MCF 10A (cell line): ENCODE data around the gene FAHD1. TPM values are rescaled to one million over a fixed set of nuclear protein-coding genes. Genes with fewer than 3 reads are reported as not detected.

Source experiments
- BruUV-seq: library from RNA; stranded (reverse); fragments of 400-500 nt; replicated peaks from 2 replicates; lab custom pipeline; 2021; lab: Mats Ljungman, UMichigan
- CTCF ChIA-PET: fragments of 300-600 bp; sonication (Branson Sonifier 250); formaldehyde crosslinking; extraction: SDS; loops from one replicate; lab custom pipeline; 2021; ENCODE audit warnings: antibody characterized with exemption, inconsistent platforms; lab: Yijun Ruan, JAX
- POLR2A ChIA-PET: fragments of 300-600, 350-650 bp; sonication (Branson Sonifier 250); formaldehyde crosslinking; extraction: SDS; loops from one replicate; lab custom pipeline; 2020; ENCODE audit warnings: antibody characterized with exemption, inconsistent platforms; lab: Yijun Ruan, JAX
- DNase-seq: peaks from one replicate; pipeline ENCODE4 v3.0.0-alpha.2; 2018; ENCODE audit not compliant: unreplicated experiment
- H3K27ac Mint-ChIP-seq: one replicate; pipeline ENCODE4 v1.8.0; 2022; ENCODE audit warnings: mild to moderate bottlenecking, low read depth, mixed read lengths; ENCODE audit not compliant: unreplicated experiment
- H3K27me3 Mint-ChIP-seq: one replicate; pipeline ENCODE4 v1.8.0; 2022; ENCODE audit warnings: mixed read lengths; ENCODE audit not compliant: insufficient read depth, unreplicated experiment
- H3K36me3 Mint-ChIP-seq: one replicate; pipeline ENCODE4 v1.8.0; 2022; ENCODE audit warnings: mild to moderate bottlenecking, moderate library complexity, mixed read lengths; ENCODE audit not compliant: insufficient read depth, unreplicated experiment
- H3K4me1 Mint-ChIP-seq: one replicate; pipeline ENCODE4 v1.8.0; 2022; ENCODE audit warnings: mixed read lengths; ENCODE audit not compliant: insufficient read depth, unreplicated experiment
- H3K4me3 Mint-ChIP-seq: one replicate; pipeline ENCODE4 v1.8.0; 2022; ENCODE audit warnings: mild to moderate bottlenecking, moderate library complexity, mixed read lengths; ENCODE audit not compliant: unreplicated experiment
- H3K9me3 Mint-ChIP-seq: one replicate; pipeline ENCODE4 v1.8.0; 2022; ENCODE audit warnings: mixed read lengths; ENCODE audit not compliant: unreplicated experiment
- intact Hi-C: fragments of 100-400 bp; cut with micrococcal nuclease; formaldehyde crosslinking; loops from 2 replicates; pipeline ENCODE4 v1.14.1; 2022
- total RNA-seq: library from RNA; stranded (reverse); gene quantifications from 2 replicates; pipeline ENCODE4 v1.2.3, GENCODE V29; 2022
- TF ChIP-seq, protein P1 (sequence below): fragments of 200-600 bp; IDR thresholded peaks from one replicate; pipeline ENCODE4 v1.8.0; 2022; ENCODE audit warnings: antibody characterized with exemption, mild to moderate bottlenecking; ENCODE audit not compliant: unreplicated experiment

The FAHD1 gene
- total RNA-seq, 1 experiment from 2014 or later: 21.4 TPM

- DNase-seq: no peak
- H3K9me3 Mint-ChIP-seq: no peaks in the 10 kb centered on the region
- H3K36me3 Mint-ChIP-seq: peaks cover 12% of the 10 kb centered on the region
- POLR2A ChIA-PET: interaction anchor here (1.4 to 1.6 kb wide), 3 partner anchors 29 to 322 kb away, joined by 5 to 8 read pairs (median 7); partner anchors contain the start of genes NUBP2, SPSB3 and TRAF7
- no TSS peak for BruUV-seq
- TF ChIP-seq, protein P1, sequence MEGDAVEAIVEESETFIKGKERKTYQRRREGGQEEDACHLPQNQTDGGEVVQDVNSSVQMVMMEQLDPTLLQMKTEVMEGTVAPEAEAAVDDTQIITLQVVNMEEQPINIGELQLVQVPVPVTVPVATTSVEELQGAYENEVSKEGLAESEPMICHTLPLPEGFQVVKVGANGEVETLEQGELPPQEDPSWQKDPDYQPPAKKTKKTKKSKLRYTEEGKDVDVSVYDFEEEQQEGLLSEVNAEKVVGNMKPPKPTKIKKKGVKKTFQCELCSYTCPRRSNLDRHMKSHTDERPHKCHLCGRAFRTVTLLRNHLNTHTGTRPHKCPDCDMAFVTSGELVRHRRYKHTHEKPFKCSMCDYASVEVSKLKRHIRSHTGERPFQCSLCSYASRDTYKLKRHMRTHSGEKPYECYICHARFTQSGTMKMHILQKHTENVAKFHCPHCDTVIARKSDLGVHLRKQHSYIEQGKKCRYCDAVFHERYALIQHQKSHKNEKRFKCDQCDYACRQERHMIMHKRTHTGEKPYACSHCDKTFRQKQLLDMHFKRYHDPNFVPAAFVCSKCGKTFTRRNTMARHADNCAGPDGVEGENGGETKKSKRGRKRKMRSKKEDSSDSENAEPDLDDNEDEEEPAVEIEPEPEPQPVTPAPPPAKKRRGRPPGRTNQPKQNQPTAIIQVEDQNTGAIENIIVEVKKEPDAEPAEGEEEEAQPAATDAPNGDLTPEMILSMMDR: no peak
- peaks cover 17% of the 10 kb centered on the region for H3K4me1 Mint-ChIP-seq
- no peaks in the 10 kb centered on the region for H3K27me3 Mint-ChIP-seq
- H3K4me3 Mint-ChIP-seq: no peak overlapping the region
- H3K27ac Mint-ChIP-seq: peak overlapping the region; percentile 44
- CTCF ChIA-PET: interaction anchor here (0.6 kb wide), 1 partner anchor 109 kb away, joined by 3 read pairs; no protein-coding TSS in a partner anchor
- intact Hi-C loops: no loop called here
These were observed 5.9 kb downstream of the FAHD1 start for GRCh38 chr16:1832838-1833454.

- H3K9me3 Mint-ChIP-seq: no peaks in the 10 kb centered on the region
- peak overlapping the region; percentile 44 for H3K27ac Mint-ChIP-seq
- TF ChIP-seq, protein P1: no peak
- intact Hi-C loops: no loop called here
- no peak for DNase-seq
- peaks cover 13% of the 10 kb centered on the region for H3K4me1 Mint-ChIP-seq
- H3K4me3 Mint-ChIP-seq: no peak overlapping the region
- H3K27me3 Mint-ChIP-seq: no peaks in the 10 kb centered on the region
- POLR2A ChIA-PET: interaction anchor here (0.6 to 1.6 kb wide), 4 partner anchors 51 to 321 kb away, joined by 3 to 7 read pairs (median 6); partner anchors contain the start of genes EME2, MRPS34, NUBP2 and SPSB3
- H3K36me3 Mint-ChIP-seq: peaks cover 9% of the 10 kb centered on the region
- BruUV-seq: no TSS peak
- CTCF ChIA-PET: no interaction called here
These were observed 7.1 kb downstream of the FAHD1 start for GRCh38 chr16:1834096-1834495.

- ChIA-PET POLR2A (interaction anchor here (1.0 to 5.2 kb wide), 3 partner anchors 8 to 104 kb away, joined by 3 to 33 read pairs (median 4); partner anchors contain the start of genes FAHD1, HAGH and MSRB1), CTCF (interaction anchor here (0.6 to 1.0 kb wide), 2 partner anchors 19 to 90 kb away, joined by 3 read pairs; no protein-coding TSS in a partner anchor)
- TF ChIP-seq, protein P1: no peak
- no TSS peak for BruUV-seq
- H3K4me3 Mint-ChIP-seq: no peak overlapping the region
- intact Hi-C loops: no loop called here
- no peaks in the 10 kb centered on the region for H3K27me3 Mint-ChIP-seq
- no peak for DNase-seq
- H3K27ac Mint-ChIP-seq: no peak overlapping the region
- H3K4me1 Mint-ChIP-seq: no peaks in the 10 kb centered on the region
- no peaks in the 10 kb centered on the region for H3K36me3 Mint-ChIP-seq
- no peaks in the 10 kb centered on the region for H3K9me3 Mint-ChIP-seq
These were observed 12.5 kb downstream of the FAHD1 start for GRCh38 chr16:1839554-1839953.

DNA sequence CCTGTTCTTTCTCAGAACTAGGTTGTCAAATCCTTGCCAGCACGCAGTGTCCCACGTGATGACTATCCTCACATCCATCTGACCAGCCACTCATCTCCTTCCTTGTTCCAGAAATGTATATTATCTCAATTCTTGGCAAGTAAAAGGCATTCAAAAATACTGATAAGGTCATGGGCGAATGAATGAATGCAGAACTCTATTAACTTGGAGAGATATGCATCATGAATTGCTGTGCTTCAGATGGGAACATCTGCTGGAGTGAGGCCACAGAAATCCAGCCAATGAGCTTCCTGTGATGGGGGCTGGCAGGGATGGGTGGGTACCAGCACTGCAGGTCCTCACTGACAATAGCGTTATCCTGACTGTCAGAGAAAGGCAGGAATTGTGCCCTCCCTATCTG, 19.0 kb downstream of the FAHD1 start:
- intact Hi-C loops: no loop called here

More for the DNA sequence above, 19.0 kb downstream of the FAHD1 start:
- TF ChIP-seq, protein P1: no peak
- H3K4me3 Mint-ChIP-seq: no peak overlapping the region
- no peaks in the 10 kb centered on the region for H3K4me1 Mint-ChIP-seq
- BruUV-seq: no TSS peak
- H3K27ac Mint-ChIP-seq: no peak overlapping the region
- ChIA-PET POLR2A (interaction anchor here (0.5 kb wide), 1 partner anchor 128 kb away, joined by 3 read pairs; no protein-coding TSS in a partner anchor), CTCF (interaction anchor here (1.4 kb wide), 1 partner anchor 17 kb away, joined by 8 read pairs; no protein-coding TSS in a partner anchor)
- H3K27me3 Mint-ChIP-seq: no peaks in the 10 kb centered on the region
- H3K36me3 Mint-ChIP-seq: no peaks in the 10 kb centered on the region
- no peak for DNase-seq
- H3K9me3 Mint-ChIP-seq: no peaks in the 10 kb centered on the region
